ENCODE measurements around the gene EVI5L.

DNA sequence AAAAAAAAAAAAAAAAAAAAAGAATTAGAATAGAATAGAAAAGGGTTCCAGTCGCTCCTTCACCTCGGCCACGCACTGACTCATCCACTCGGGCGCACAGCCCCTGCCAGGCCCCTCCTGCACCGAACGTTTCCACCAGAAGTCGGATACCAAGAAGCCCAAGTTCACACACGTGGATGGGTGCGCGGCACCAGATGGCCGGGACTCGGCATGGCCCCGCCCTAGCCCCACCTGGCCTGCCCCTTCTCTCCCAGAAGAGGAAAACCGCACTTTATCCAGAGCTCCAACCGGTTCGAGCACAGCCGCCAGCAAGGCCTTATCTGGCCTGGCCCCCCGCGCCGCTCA is 38.3 kb downstream of the EVI5L start:
- TF ChIP-seq POLR2AphosphoS5 (IDR thresholded peaks at IDR 0.05; ENCODE audit: insufficient read depth, low read depth, low read length) (no peak), POLR2A (IDR thresholded peaks at IDR 0.05; ENCODE audit: low read depth, low read length) (no peak), EZH2 (IDR thresholded peaks at IDR 0.05; ENCODE audit: borderline replicate concordance, low read depth, low read length, severe bottlenecking) (peak; percentile 40), MYC (IDR thresholded peaks at IDR 0.05; ENCODE audit: low read depth, low read length) (no peak)
- TF ChIP-seq, protein P1, sequence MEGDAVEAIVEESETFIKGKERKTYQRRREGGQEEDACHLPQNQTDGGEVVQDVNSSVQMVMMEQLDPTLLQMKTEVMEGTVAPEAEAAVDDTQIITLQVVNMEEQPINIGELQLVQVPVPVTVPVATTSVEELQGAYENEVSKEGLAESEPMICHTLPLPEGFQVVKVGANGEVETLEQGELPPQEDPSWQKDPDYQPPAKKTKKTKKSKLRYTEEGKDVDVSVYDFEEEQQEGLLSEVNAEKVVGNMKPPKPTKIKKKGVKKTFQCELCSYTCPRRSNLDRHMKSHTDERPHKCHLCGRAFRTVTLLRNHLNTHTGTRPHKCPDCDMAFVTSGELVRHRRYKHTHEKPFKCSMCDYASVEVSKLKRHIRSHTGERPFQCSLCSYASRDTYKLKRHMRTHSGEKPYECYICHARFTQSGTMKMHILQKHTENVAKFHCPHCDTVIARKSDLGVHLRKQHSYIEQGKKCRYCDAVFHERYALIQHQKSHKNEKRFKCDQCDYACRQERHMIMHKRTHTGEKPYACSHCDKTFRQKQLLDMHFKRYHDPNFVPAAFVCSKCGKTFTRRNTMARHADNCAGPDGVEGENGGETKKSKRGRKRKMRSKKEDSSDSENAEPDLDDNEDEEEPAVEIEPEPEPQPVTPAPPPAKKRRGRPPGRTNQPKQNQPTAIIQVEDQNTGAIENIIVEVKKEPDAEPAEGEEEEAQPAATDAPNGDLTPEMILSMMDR (IDR thresholded peaks at IDR 0.05; ENCODE audit: extremely low read depth in 1 of 2, insufficient read depth in 1 of 2, low read depth in 1 of 2, low read length in 2 of 2) = no peak
- TF ChIP-seq, protein P2, sequence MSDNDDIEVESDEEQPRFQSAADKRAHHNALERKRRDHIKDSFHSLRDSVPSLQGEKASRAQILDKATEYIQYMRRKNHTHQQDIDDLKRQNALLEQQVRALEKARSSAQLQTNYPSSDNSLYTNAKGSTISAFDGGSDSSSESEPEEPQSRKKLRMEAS (IDR thresholded peaks at IDR 0.05; ENCODE audit: insufficient read depth, insufficient read length) = no peak

Measured in endothelial cell of umbilical vein (primary cell).